NCI-H446 (cell line): ENCODE data around the gene TTLL4.

Source experiments
- DNase-seq, 2 experiments: peaks; one replicate each; lab custom pipeline; 2025; lab: John Stamatoyannopoulos, UW

Gene TTLL4

GRCh38 chr2:218713922-218714321, 3.3 kb downstream of the TTLL4 start:
- no peak for DNase-seq

GRCh38 chr2:218716070-218716469, 5.4 kb downstream of the TTLL4 start:
- DNase-seq, result no peak

GRCh38 chr2:218717262-218717661, 6.6 kb downstream of the TTLL4 start:
- DNase-seq, result no peak

GRCh38 chr2:218718058-218718457, 7.4 kb downstream of the TTLL4 start:
- no peak for DNase-seq

- no peak for DNase-seq
These were observed 8.8 kb downstream of the TTLL4 start for GRCh38 chr2:218719457-218719856.

- DNase-seq, result no peak
These were observed 9.7 kb downstream of the TTLL4 start for GRCh38 chr2:218720048-218721041.

GRCh38 chr2:218721488-218721887, 10.9 kb downstream of the TTLL4 start:
- no peak for DNase-seq

GRCh38 chr2:218721934-218722333, 11.3 kb downstream of the TTLL4 start:
- DNase-seq, result no peak

- no peak for DNase-seq
These were observed 11.8 kb downstream of the TTLL4 start for GRCh38 chr2:218722419-218722818.

- no peak for DNase-seq
These were observed 12.5 kb downstream of the TTLL4 start for GRCh38 chr2:218722876-218723785.

GRCh38 chr2:218726004-218726574, 15.5 kb downstream of the TTLL4 start:
- no peak for DNase-seq

- no peak for DNase-seq
These were observed 17.0 kb downstream of the TTLL4 start for GRCh38 chr2:218727502-218728165.

- DNase-seq, result no peak
These were observed 19.0 kb downstream of the TTLL4 start for GRCh38 chr2:218729640-218730039.

- DNase-seq, result no peak
These were observed 21.6 kb downstream of the TTLL4 start for GRCh38 chr2:218732052-218732760.

- DNase-seq, result no peak
These were observed 22.1 kb downstream of the TTLL4 start for GRCh38 chr2:218732761-218733158.

- DNase-seq, result no peak
These were observed 22.8 kb downstream of the TTLL4 start for GRCh38 chr2:218733171-218734021.

GRCh38 chr2:218734190-218734975, 23.7 kb downstream of the TTLL4 start:
- no peak for DNase-seq

- no peak for DNase-seq
These were observed 25.9 kb downstream of the TTLL4 start for GRCh38 chr2:218736531-218736930.

- DNase-seq, result no peak
These were observed 32.4 kb downstream of the TTLL4 start for GRCh38 chr2:218743068-218743467.
